Neural progenitor cell (in vitro differentiated cells): ENCODE data around the gene STK32B.

ENCODE experiments used
- CTCF ChIP-seq: fragments of 200-600 bp; sonication (generic); IDR thresholded peaks from 2 replicates; pipeline ENCODE4 v1.5.1; 2017; ENCODE audit warnings: antibody characterized with exemption, mild to moderate bottlenecking
- EZH2 ChIP-seq: fragments of 200-600 bp; sonication (generic); IDR thresholded peaks from 2 replicates; pipeline ENCODE4 v1.6.1; 2017; ENCODE audit warnings: antibody characterized with exemption, mild to moderate bottlenecking, moderate library complexity

- TF ChIP-seq CTCF (no peak), EZH2 (no peak)
Observed at GRCh38 chr4:5200513-5200912, 149.2 kb downstream of the STK32B start.
